ENCODE results near the gene RASA3. TPM values are rescaled to one million over a fixed set of nuclear protein-coding genes. Genes with fewer than 3 reads are reported as not detected.

The RASA3 gene
- total and polyA plus RNA-seq, 2 of the 4 experiments (the other 2 are of a cell fraction) = 21.0 to 31.4 TPM

GRCh38 chr13:113974304-113975281 lies 157.8 kb downstream of the RASA3 start:
- Histone ChIP-seq H2BK5ac (ENCODE audit: low read depth, low read length, poor library complexity, severe bottlenecking) (no peak overlapping the region), H3K14ac (replicated peaks; ENCODE audit: low read depth, low read length) (no peak overlapping the region), H3K4me3 (ENCODE audit: insufficient read depth, low read depth, low read length) (no peak overlapping the region), H2AK5ac (ENCODE audit: low read depth, low read length) (no peak overlapping the region), H2AFZ (replicated peaks; ENCODE audit: low read length, poor library complexity) (no peak overlapping the region), H4K5ac (ENCODE audit: low read depth, low read length) (no peak overlapping the region), H2AK9ac (replicated peaks; ENCODE audit: low read depth, low read length, poor library complexity) (peak overlapping the region; percentile 82), H4K20me1 (ENCODE audit: insufficient read depth, low read length) (peaks cover 12% of the 10 kb centered on the region; the same call in 1 of the 2 replicates), H3K4ac (ENCODE audit: low read depth, low read length) (no peak overlapping the region), H3K9me1 (ENCODE audit: insufficient read depth, low read length) (peaks cover 17% of the 10 kb centered on the region), H4K91ac (ENCODE audit: insufficient read depth, low read depth, low read length) (0 out of 2 replicates have a peak overlapping the region, but pooled peaks have one; percentile 14), H3K56ac (ENCODE audit: extremely low read depth, insufficient read depth, low read length) (no peak overlapping the region), H3K18ac (ENCODE audit: low read depth, low read length) (no peak overlapping the region), H3K23ac (ENCODE audit: low read depth, low read length) (no peak overlapping the region), H3K27me3 (ENCODE audit: control insufficient read depth, insufficient read depth, low read length) (no peaks in the 10 kb centered on the region), H3K9me3 (ENCODE audit: control insufficient read depth, insufficient read depth, low read length) (no peaks in the 10 kb centered on the region), H3K9ac (ENCODE audit: low read depth, low read length) (no peak overlapping the region), H3K36me3 (ENCODE audit: control insufficient read depth, insufficient read depth, low read length) (peaks cover 61% of the 10 kb centered on the region), H3K4me1 (ENCODE audit: control insufficient read depth, insufficient read depth, low read length) (peaks cover 12% of the 10 kb centered on the region), H4K8ac (ENCODE audit: low read depth in 2 of 2, low read length in 2 of 2) (no peak overlapping the region), H3K4me2 (ENCODE audit: low read depth, low read length) (no peak overlapping the region), H2BK15ac (ENCODE audit: low read depth, low read length) (no peak overlapping the region), H3K79me1 (ENCODE audit: low read depth in 1 of 2, low read length in 2 of 2) (peaks cover 17 to 75% of the 10 kb centered on the region in 2 experiments), H3K27ac (ENCODE audit: insufficient read depth, low read length) (no peak overlapping the region), H2BK20ac (ENCODE audit: low read depth, low read length) (no peak overlapping the region), H2BK120ac (ENCODE audit: low read depth, low read length) (no peak overlapping the region)
- ChIA-PET CTCF (no interaction called here), POLR2A (ENCODE audit: unreplicated experiment) (no interaction called here)
- intact Hi-C loops (cut with micrococcal nuclease) (no loop called here), dilution Hi-C loops (cut with HindIII; ENCODE audit: low sequenced_read_pairs, unreplicated experiment) (no loop called here), in situ Hi-C loops (cut with MboI; ENCODE audit: low sequenced_read_pairs) (no loop called here)
- DNase-seq (no peak), ATAC-seq (ENCODE audit: low read depth) (no peak)
- 95% methylated on average over 30 of the region's 56 CpGs; no CpG with 5 or more reads in 1 of the 2 experiments for WGBS, 2 experiments (ENCODE audit: extremely low coverage in 2 of 2, insufficient read length in 1 of 2)
- no TSS peak for BruUV-seq (replicated peaks)
- no peak for TF ChIP-seq MXI1 (IDR thresholded peaks at IDR 0.05; ENCODE audit: borderline replicate concordance, low read depth, low read length)
- TF ChIP-seq FOS (IDR thresholded peaks at IDR 0.05; ENCODE audit: low read depth, low read length) = no peak
- no peak for TF ChIP-seq MAZ (IDR thresholded peaks at IDR 0.05; ENCODE audit: borderline replicate concordance, low read depth, low read length)
- TF ChIP-seq POLR2A (IDR thresholded peaks at IDR 0.05; ENCODE audit: low read depth, low read length) = no peak
- TF ChIP-seq SMC3 (IDR thresholded peaks at IDR 0.05; ENCODE audit: low read depth, low read length) = no peak
- TF ChIP-seq BHLHE40 (IDR thresholded peaks at IDR 0.05; ENCODE audit: low read depth, low read length) = no peak
- no peak for TF ChIP-seq RAD21 (IDR thresholded peaks at IDR 0.05; ENCODE audit: low read length)
- TF ChIP-seq, protein P1, sequence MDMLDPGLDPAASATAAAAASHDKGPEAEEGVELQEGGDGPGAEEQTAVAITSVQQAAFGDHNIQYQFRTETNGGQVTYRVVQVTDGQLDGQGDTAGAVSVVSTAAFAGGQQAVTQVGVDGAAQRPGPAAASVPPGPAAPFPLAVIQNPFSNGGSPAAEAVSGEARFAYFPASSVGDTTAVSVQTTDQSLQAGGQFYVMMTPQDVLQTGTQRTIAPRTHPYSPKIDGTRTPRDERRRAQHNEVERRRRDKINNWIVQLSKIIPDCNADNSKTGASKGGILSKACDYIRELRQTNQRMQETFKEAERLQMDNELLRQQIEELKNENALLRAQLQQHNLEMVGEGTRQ (IDR thresholded peaks at IDR 0.05; ENCODE audit: low read depth, low read length) = no peak
- no peak for TF ChIP-seq NFE2L2 (IDR thresholded peaks at IDR 0.05; ENCODE audit: low read depth, low read length)
- TF ChIP-seq CTCF (conservative IDR thresholded peaks at IDR 0.05; ENCODE audit: low read depth, low read length) = no peak
- TF ChIP-seq RFX5 (IDR thresholded peaks at IDR 0.05; ENCODE audit: low read depth, low read length) = no peak
- no peak for TF ChIP-seq RCOR1 (IDR thresholded peaks at IDR 0.05; ENCODE audit: insufficient replicate concordance, low read length)
- TF ChIP-seq CHD1 (IDR thresholded peaks at IDR 0.05; ENCODE audit: low read depth, low read length) = no peak
- TF ChIP-seq MAFK (IDR thresholded peaks at IDR 0.05; ENCODE audit: low read depth, low read length) = no peak
- TF ChIP-seq CEBPB (IDR thresholded peaks at IDR 0.05; ENCODE audit: low read depth, low read length) = no peak

Measured in IMR-90 (cell line).